Left ventricle myocardium inferior (tissue), 1 donor: ENCODE measurements around the gene NFKB1. TPM values are rescaled to one million over a fixed set of nuclear protein-coding genes. Genes with fewer than 3 reads are reported as not detected.

ENCODE experiments used
- DNase-seq: peaks from one replicate; pipeline ENCODE4 v3.0.0-alpha.2; 2020
- H3K27ac ChIP-seq: fragments of 200-600 bp; replicated peaks from 2 replicates; pipeline ENCODE4 v1.8.0; 2021
- H3K27me3 ChIP-seq: fragments of 200-600 bp; 2 replicates; pipeline ENCODE4 v1.8.0; 2021; ENCODE audit warnings: low read depth
- H3K36me3 ChIP-seq: fragments of 200-600 bp; 2 replicates; pipeline ENCODE4 v1.8.0; 2021
- H3K4me1 ChIP-seq: fragments of 200-600 bp; 2 replicates; pipeline ENCODE4 v1.8.0; 2021
- H3K4me3 ChIP-seq: fragments of 200-600 bp; 2 replicates; pipeline ENCODE4 v1.8.0; 2021; ENCODE audit warnings: mild to moderate bottlenecking, moderate library complexity
- H3K9me3 ChIP-seq: fragments of 200-600 bp; replicated peaks from 2 replicates; pipeline ENCODE4 v1.8.0; 2021
- intact Hi-C: fragments of 100-400 bp; cut with micrococcal nuclease; formaldehyde crosslinking; loops from one replicate; pipeline ENCODE4 v1.11.0; 2022
- total RNA-seq: library from RNA; stranded (reverse); fragmentation: NEBNext Ultra II Directional; extraction: Animal tissue kit (Norgen Biotek cat#: 25700); gene quantifications from one replicate; pipeline ENCODE4 v1.2.1, GENCODE V29; 2021
- TF ChIP-seq, protein P1 (sequence below): fragments of 200-600 bp; IDR thresholded peaks from 2 replicates; pipeline ENCODE4 v1.8.0; 2021; ENCODE audit warnings: antibody characterized with exemption, mild to moderate bottlenecking, borderline replicate concordance
- donor health status: DM: no; HTN: yes; CAD: no; lungs with severe emphysema.

Gene NFKB1
- total RNA-seq, 1 donor from 2014 or later = 18.0 TPM

DNA sequence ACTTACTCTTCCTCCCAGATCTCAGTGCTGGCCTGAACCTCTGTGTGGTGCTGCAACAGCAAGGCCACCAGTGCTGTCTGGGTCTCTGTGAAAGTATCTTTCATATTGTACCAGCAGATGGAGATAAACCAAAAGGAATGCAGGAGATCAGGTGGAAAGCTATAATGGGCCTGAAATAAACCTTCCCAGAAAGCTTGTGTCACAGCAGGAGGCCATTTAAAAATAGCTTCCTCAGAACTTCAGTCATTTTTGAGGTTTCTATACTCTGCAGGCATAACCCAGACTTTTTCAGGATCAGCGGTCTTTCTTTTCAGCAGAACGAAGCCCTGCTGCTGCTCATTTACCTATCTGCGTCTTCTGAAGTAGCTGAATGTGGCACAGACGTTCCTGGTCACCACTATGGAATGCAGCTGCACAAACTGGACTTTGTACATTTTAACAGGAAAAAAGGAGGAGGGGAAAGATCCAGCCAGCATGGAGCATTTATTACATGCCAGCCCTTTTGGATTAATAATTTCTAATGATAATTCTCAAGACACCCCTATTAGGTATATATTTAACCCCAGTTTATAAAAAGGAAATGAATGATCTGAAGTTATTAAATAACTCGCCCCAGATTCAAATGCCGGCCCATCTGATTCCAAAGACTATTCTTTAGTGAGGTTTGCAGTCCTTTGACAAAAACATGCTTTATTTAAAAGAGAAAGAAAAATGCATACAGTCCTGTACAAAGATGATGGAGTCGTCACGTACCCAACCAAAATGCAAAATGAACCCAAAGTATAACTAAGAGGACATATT lies 119.7 kb downstream of the NFKB1 start:
- H3K9me3 ChIP-seq = no peaks in the 10 kb centered on the region
- TF ChIP-seq, protein P1, sequence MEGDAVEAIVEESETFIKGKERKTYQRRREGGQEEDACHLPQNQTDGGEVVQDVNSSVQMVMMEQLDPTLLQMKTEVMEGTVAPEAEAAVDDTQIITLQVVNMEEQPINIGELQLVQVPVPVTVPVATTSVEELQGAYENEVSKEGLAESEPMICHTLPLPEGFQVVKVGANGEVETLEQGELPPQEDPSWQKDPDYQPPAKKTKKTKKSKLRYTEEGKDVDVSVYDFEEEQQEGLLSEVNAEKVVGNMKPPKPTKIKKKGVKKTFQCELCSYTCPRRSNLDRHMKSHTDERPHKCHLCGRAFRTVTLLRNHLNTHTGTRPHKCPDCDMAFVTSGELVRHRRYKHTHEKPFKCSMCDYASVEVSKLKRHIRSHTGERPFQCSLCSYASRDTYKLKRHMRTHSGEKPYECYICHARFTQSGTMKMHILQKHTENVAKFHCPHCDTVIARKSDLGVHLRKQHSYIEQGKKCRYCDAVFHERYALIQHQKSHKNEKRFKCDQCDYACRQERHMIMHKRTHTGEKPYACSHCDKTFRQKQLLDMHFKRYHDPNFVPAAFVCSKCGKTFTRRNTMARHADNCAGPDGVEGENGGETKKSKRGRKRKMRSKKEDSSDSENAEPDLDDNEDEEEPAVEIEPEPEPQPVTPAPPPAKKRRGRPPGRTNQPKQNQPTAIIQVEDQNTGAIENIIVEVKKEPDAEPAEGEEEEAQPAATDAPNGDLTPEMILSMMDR = peak; percentile 69
- H3K4me1 ChIP-seq = peaks cover 10% of the 10 kb centered on the region
- H3K27me3 ChIP-seq = no peaks in the 10 kb centered on the region
- peak overlapping the region; percentile 43 for H3K4me3 ChIP-seq
- peaks cover 16% of the 10 kb centered on the region for H3K36me3 ChIP-seq
- no peak for DNase-seq
- H3K27ac ChIP-seq = no peak overlapping the region
- intact Hi-C loops = loop anchor here (5.0 kb wide), 1 partner anchor 386 kb away; no protein-coding TSS in a partner anchor

DNA sequence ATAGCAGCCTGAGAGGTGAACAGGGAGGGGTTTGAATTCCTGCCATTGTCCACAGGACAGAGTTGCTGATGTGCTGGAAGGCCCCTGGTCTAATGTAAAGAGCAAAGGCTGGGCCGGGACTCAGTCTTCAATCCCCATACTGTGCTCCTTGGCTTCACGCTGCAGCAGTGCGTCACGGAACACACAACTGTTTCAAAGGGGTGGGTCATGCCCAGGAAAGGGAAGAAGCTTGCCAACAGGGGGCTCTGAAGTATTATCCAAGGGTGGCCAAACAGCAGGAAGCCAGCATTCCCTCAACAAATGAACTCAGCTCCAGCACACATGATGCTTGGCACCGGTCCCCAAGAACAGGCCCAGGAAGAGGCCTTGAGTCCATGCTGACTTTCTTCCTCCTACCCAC lies 122.5 kb downstream of the NFKB1 start:
- Histone ChIP-seq H3K36me3 (no peaks in the 10 kb centered on the region), H3K4me3 (no peak overlapping the region), H3K27ac (no peak overlapping the region), H3K27me3 (no peaks in the 10 kb centered on the region), H3K9me3 (no peaks in the 10 kb centered on the region), H3K4me1 (peaks cover 10% of the 10 kb centered on the region)
- intact Hi-C loops = loop anchor here (5.0 kb wide), 1 partner anchor 384 kb away; no protein-coding TSS in a partner anchor
- TF ChIP-seq, protein P1 = no peak
- DNase-seq = no peak

DNA sequence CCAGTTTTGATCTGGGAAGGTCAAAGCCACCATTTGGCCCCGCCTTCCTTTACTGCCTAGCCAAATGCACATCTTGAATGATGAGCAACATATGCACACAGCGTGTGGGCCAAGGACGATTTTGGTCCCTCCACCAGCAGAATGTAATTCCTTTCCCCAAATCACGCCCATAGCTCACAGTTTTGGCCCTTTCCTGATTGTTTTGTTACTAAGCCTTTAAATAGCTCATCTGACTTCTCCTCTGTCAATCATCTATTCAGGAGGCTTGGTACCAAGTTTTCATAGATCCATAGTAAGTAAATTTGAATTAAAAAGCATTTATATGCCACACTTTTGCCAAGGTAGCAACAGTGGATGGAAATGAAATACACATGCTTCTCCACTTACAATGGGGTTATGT lies 123.3 kb downstream of the NFKB1 start:
- H3K27me3 ChIP-seq = no peaks in the 10 kb centered on the region
- H3K27ac ChIP-seq = no peak overlapping the region
- no peaks in the 10 kb centered on the region for H3K36me3 ChIP-seq
- DNase-seq = no peak
- TF ChIP-seq, protein P1 = no peak
- intact Hi-C loops = loop anchor here (5.0 kb wide), 1 partner anchor 383 kb away; no protein-coding TSS in a partner anchor
- peaks cover 10% of the 10 kb centered on the region for H3K4me1 ChIP-seq
- H3K9me3 ChIP-seq = no peaks in the 10 kb centered on the region
- no peak overlapping the region for H3K4me3 ChIP-seq

DNA sequence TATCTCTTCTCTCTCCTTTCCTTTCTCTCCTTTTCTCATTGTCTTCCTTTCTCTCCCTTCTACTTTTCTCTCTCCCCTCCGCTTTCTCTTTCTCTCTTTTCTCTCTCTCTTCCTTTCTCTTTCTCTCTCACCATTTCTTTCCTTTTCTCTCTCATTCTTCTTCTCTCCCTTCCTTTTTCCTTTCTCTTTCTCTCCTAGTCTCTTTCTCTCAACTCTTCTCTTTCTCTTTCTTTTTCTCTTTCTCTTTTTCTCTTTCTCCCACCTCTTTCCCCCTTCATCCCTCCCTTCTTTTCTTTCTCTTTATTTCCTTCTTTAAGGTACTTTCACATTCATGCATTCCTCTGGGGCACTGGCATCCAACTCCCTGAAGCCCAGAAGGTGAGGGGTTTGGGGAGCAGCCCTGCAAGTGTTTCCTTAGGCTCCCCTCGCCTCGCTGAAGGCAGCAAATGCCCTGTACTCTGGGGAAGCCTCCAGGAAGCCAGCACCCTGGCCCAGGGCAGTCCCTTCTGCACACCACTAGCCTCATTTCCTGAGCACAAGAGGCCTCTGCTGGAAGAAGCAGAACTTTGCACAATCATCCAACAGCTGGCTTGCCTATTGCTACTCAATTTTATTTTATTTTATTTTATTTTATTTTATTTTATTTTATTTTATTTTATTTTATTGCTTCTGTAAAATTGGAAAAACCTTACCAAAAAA lies 124.2 kb downstream of the NFKB1 start:
- peak overlapping the region; percentile 17 for H3K4me3 ChIP-seq
- H3K27ac ChIP-seq = no peak overlapping the region
- no peaks in the 10 kb centered on the region for H3K9me3 ChIP-seq
- H3K4me1 ChIP-seq = peaks cover 9% of the 10 kb centered on the region
- TF ChIP-seq, protein P1 = peak; percentile 50
- DNase-seq = peak; percentile 31
- H3K27me3 ChIP-seq = no peaks in the 10 kb centered on the region
- intact Hi-C loops = no loop called here
- no peaks in the 10 kb centered on the region for H3K36me3 ChIP-seq

DNA sequence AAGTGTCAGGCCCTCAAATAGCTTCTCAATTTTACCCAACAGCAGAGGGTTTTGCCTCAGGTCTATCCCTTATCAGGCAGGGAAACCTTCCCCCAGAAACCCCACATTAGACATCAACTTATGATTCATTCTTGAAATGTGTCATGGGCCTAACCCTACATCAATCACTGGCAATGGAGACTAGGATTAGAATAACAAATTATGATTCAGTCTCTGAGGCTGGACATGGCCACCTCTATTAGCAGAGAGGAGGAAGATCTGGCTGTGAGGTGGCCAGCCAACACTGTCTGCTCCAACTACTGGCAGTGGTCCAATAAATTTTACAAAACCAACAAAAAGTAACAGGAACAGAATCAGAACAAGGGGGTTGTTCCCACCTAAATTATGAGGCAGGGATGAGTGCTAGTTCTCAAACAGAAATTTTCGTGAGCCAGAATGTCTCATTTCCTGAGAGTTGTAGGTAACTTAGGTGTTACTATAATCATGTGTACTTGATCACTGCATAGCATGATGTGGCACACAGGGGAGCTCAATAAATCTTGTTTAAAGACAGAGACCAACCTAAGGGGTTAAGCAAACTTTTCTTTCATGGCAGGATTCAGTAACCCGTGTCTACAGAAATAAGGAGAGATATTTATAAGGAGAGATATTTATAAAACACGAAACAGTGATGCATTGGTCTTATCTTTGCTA lies 126.8 kb downstream of the NFKB1 start:
- intact Hi-C loops = no loop called here
- TF ChIP-seq, protein P1 = no peak
- Histone ChIP-seq H3K27me3 (no peaks in the 10 kb centered on the region), H3K9me3 (no peaks in the 10 kb centered on the region), H3K36me3 (peaks cover 9% of the 10 kb centered on the region), H3K4me3 (no peak overlapping the region), H3K4me1 (peaks cover 7% of the 10 kb centered on the region), H3K27ac (no peak overlapping the region)
- no peak for DNase-seq
